ENCODE data around the gene SIMC1. TPM values are rescaled to one million over a fixed set of nuclear protein-coding genes. Genes with fewer than 3 reads are reported as not detected.
"Not testable (repeated sequence)": the region's sequence is repeated elsewhere in the genome, so short reads cannot be mapped to it uniquely, and the experiment has no call there.

Gene SIMC1
- polyA plus RNA-seq, 1 of the 3 experiments (the other 2 are of a cell fraction) = 12.4 TPM

DNA sequence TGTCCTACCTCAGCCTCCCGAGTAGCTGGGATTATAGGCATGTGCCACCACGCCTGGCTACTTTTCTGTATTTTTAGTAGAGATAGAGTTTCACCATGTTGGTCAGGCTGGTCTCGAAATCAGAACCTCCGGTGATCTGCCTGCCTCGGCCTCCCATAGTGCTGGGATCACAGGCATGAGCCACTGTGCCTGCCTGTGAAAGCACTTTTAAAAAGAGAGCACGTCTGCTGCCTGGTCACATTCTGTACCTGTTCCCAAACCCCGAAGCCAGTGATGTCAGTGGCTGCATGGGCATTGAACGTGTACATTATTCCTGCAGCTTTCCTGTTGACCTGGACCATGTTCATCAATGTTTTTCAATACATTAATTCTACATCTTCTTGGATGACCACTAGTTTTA is 35.1 kb upstream of the SIMC1 start:
- H3K27me3 ChIP-seq (ENCODE audit: insufficient read depth) = no peaks in the 10 kb centered on the region
- no peaks in the 10 kb centered on the region for H4K20me1 ChIP-seq (ENCODE audit: insufficient read depth)
- TF ChIP-seq, protein P1, sequence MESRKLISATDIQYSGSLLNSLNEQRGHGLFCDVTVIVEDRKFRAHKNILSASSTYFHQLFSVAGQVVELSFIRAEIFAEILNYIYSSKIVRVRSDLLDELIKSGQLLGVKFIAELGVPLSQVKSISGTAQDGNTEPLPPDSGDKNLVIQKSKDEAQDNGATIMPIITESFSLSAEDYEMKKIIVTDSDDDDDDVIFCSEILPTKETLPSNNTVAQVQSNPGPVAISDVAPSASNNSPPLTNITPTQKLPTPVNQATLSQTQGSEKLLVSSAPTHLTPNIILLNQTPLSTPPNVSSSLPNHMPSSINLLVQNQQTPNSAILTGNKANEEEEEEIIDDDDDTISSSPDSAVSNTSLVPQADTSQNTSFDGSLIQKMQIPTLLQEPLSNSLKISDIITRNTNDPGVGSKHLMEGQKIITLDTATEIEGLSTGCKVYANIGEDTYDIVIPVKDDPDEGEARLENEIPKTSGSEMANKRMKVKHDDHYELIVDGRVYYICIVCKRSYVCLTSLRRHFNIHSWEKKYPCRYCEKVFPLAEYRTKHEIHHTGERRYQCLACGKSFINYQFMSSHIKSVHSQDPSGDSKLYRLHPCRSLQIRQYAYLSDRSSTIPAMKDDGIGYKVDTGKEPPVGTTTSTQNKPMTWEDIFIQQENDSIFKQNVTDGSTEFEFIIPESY (IDR thresholded peaks at IDR 0.05; ENCODE audit: borderline replicate concordance, low read depth) = no peak
- TF ChIP-seq SIN3A (IDR thresholded peaks at IDR 0.05; ENCODE audit: borderline replicate concordance, low read depth, low read length) (no peak), FOXJ3 (CRISPR knock-in tag; IDR thresholded peaks at IDR 0.05) (no peak), CHD2 (IDR thresholded peaks at IDR 0.05; ENCODE audit: low read length, partially characterized antibody) (no peak), GABPA (IDR thresholded peaks at IDR 0.05; ENCODE audit: low read depth) (no peak), TCF12 (IDR thresholded peaks at IDR 0.05) (no peak), FOSL2 (IDR thresholded peaks at IDR 0.05; ENCODE audit: borderline replicate concordance, low read depth) (no peak), EP300 (IDR thresholded peaks at IDR 0.05; ENCODE audit: borderline replicate concordance in 1 of 2, low read depth in 1 of 2, low read length in 1 of 2) (no peak), RAD21 (IDR thresholded peaks at IDR 0.05; ENCODE audit: low read length) (no peak), ELF1 (IDR thresholded peaks at IDR 0.05) (no peak), JUND (IDR thresholded peaks at IDR 0.05) (no peak), RCOR1 (IDR thresholded peaks at IDR 0.05; ENCODE audit: low read length) (no peak), RFX5 (IDR thresholded peaks at IDR 0.05; ENCODE audit: low read length) (no peak), GATA2 (CRISPR knock-in tag; IDR thresholded peaks at IDR 0.05) (no peak), EZH2phosphoT487 (IDR thresholded peaks at IDR 0.05; ENCODE audit: borderline replicate concordance, low read depth) (no peak), SMC3 (IDR thresholded peaks at IDR 0.05; ENCODE audit: low read depth, low read length) (no peak)
- TF ChIP-seq, protein P2, sequence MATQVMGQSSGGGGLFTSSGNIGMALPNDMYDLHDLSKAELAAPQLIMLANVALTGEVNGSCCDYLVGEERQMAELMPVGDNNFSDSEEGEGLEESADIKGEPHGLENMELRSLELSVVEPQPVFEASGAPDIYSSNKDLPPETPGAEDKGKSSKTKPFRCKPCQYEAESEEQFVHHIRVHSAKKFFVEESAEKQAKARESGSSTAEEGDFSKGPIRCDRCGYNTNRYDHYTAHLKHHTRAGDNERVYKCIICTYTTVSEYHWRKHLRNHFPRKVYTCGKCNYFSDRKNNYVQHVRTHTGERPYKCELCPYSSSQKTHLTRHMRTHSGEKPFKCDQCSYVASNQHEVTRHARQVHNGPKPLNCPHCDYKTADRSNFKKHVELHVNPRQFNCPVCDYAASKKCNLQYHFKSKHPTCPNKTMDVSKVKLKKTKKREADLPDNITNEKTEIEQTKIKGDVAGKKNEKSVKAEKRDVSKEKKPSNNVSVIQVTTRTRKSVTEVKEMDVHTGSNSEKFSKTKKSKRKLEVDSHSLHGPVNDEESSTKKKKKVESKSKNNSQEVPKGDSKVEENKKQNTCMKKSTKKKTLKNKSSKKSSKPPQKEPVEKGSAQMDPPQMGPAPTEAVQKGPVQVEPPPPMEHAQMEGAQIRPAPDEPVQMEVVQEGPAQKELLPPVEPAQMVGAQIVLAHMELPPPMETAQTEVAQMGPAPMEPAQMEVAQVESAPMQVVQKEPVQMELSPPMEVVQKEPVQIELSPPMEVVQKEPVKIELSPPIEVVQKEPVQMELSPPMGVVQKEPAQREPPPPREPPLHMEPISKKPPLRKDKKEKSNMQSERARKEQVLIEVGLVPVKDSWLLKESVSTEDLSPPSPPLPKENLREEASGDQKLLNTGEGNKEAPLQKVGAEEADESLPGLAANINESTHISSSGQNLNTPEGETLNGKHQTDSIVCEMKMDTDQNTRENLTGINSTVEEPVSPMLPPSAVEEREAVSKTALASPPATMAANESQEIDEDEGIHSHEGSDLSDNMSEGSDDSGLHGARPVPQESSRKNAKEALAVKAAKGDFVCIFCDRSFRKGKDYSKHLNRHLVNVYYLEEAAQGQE (IDR thresholded peaks at IDR 0.05; ENCODE audit: low read depth, low read length) = no peak
- TF ChIP-seq, protein P3, sequence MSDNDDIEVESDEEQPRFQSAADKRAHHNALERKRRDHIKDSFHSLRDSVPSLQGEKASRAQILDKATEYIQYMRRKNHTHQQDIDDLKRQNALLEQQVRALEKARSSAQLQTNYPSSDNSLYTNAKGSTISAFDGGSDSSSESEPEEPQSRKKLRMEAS (IDR thresholded peaks at IDR 0.05; ENCODE audit: low read depth) = no peak
- TF ChIP-seq, protein P4, sequence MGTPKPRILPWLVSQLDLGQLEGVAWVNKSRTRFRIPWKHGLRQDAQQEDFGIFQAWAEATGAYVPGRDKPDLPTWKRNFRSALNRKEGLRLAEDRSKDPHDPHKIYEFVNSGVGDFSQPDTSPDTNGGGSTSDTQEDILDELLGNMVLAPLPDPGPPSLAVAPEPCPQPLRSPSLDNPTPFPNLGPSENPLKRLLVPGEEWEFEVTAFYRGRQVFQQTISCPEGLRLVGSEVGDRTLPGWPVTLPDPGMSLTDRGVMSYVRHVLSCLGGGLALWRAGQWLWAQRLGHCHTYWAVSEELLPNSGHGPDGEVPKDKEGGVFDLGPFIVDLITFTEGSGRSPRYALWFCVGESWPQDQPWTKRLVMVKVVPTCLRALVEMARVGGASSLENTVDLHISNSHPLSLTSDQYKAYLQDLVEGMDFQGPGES (IDR thresholded peaks at IDR 0.05; ENCODE audit: low read depth, low read length) = no peak
- TF ChIP-seq, protein P5, sequence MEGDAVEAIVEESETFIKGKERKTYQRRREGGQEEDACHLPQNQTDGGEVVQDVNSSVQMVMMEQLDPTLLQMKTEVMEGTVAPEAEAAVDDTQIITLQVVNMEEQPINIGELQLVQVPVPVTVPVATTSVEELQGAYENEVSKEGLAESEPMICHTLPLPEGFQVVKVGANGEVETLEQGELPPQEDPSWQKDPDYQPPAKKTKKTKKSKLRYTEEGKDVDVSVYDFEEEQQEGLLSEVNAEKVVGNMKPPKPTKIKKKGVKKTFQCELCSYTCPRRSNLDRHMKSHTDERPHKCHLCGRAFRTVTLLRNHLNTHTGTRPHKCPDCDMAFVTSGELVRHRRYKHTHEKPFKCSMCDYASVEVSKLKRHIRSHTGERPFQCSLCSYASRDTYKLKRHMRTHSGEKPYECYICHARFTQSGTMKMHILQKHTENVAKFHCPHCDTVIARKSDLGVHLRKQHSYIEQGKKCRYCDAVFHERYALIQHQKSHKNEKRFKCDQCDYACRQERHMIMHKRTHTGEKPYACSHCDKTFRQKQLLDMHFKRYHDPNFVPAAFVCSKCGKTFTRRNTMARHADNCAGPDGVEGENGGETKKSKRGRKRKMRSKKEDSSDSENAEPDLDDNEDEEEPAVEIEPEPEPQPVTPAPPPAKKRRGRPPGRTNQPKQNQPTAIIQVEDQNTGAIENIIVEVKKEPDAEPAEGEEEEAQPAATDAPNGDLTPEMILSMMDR (IDR thresholded peaks at IDR 0.05) = no peak
- no peak overlapping the region for H3K9ac ChIP-seq
- H3K79me2 ChIP-seq (ENCODE audit: insufficient read depth) = no peaks in the 10 kb centered on the region
- H3K27ac ChIP-seq (ENCODE audit: low read depth in 2 of 2, low read length in 1 of 2) = no peak overlapping the region
- H3K9me2 ChIP-seq = no peaks in the 10 kb centered on the region
- no peak overlapping the region for H3K4me2 ChIP-seq
- no peaks in the 10 kb centered on the region for H3F3A ChIP-seq (replicated peaks; ENCODE audit: insufficient read depth)
- 64% methylated on average over 8 of the region's 8 CpGs for WGBS (ENCODE audit: low lambda C conversion rate)
- POLR2A ChIA-PET = no interaction called here
- H3K9me3 ChIP-seq = no peaks in the 10 kb centered on the region
- CTCF ChIA-PET = no interaction called here
- no peaks in the 10 kb centered on the region for H3K36me3 ChIP-seq (replicated peaks in 1 of 2; ENCODE audit: control insufficient read depth in 1 of 2, insufficient read depth in 2 of 2, low read length in 1 of 2)
- no peak overlapping the region for H3K4me3 ChIP-seq (ENCODE audit: low read depth in 2 of 2, low read length in 1 of 2)
- DNase-seq = no peak
- H2AFZ ChIP-seq (ENCODE audit: low read depth) = no peak overlapping the region
- no peaks in the 10 kb centered on the region; a peak in 1 of 4 replicates for H3K4me1 ChIP-seq (ENCODE audit: control insufficient read depth in 1 of 2, insufficient read depth in 2 of 2, low read depth in 1 of 2, low read length in 1 of 2)

DNA sequence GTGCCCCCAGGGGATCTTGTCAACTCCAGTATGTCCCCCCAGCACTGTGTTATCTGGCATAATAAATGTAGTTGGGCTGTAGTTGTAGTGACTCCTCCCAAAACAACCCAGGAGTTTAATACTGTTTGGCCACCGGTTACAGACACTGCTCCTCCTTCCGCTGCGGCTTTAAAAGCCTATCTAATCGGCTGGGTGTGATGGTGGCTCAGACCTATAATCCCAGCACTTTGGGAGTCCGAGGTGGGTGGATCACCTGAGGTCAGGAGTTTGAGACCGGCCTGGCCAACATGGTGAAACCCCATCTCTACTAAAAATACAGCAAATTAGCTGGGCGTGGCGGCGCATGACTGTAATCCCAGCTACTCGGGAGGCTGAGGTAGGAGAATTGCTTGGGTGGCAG is 34.7 kb upstream of the SIMC1 start:
- H3K79me2 ChIP-seq (ENCODE audit: insufficient read depth); H3K9ac ChIP-seq; H3K9me2 ChIP-seq; H3K4me3 ChIP-seq (ENCODE audit: low read depth in 2 of 2, low read length in 1 of 2); H3K27me3 ChIP-seq (ENCODE audit: insufficient read depth); H3K4me2 ChIP-seq; CTCF ChIA-PET; POLR2A ChIA-PET; H3K36me3 ChIP-seq (replicated peaks in 1 of 2; ENCODE audit: control insufficient read depth in 1 of 2, insufficient read depth in 2 of 2, low read length in 1 of 2); H3K9me3 ChIP-seq; H3F3A ChIP-seq (replicated peaks; ENCODE audit: insufficient read depth); DNase-seq; H4K20me1 ChIP-seq (ENCODE audit: insufficient read depth); H2AFZ ChIP-seq (ENCODE audit: low read depth); H3K4me1 ChIP-seq (ENCODE audit: control insufficient read depth in 1 of 2, insufficient read depth in 2 of 2, low read depth in 1 of 2, low read length in 1 of 2); H3K27ac ChIP-seq (ENCODE audit: low read depth in 2 of 2, low read length in 1 of 2): not testable (repeated sequence)
- WGBS (ENCODE audit: low lambda C conversion rate) = 72% methylated on average over 10 of the region's 10 CpGs

All from SK-N-SH (cell line).